Measurements from ENCODE around the gene SHANK1.

GRCh38 chr19:50640368-50640767 is 79.2 kb downstream of the SHANK1 start:
- TF ChIP-seq CTCF (IDR thresholded peaks at IDR 0.05) (no peak), POLR2A (IDR thresholded peaks at IDR 0.05) (no peak)

Measured in heart left ventricle (tissue), 13 donors.